DMS153 treated with DMSO at 0.1 percent for 48 hours (cell line): ENCODE results near the gene MYBPHL.

Experiments used
- DNase-seq: peaks from one replicate; lab custom pipeline; 2025; ENCODE audit not compliant: unreplicated experiment; lab: John Stamatoyannopoulos, UW

MYBPHL gene

DNA sequence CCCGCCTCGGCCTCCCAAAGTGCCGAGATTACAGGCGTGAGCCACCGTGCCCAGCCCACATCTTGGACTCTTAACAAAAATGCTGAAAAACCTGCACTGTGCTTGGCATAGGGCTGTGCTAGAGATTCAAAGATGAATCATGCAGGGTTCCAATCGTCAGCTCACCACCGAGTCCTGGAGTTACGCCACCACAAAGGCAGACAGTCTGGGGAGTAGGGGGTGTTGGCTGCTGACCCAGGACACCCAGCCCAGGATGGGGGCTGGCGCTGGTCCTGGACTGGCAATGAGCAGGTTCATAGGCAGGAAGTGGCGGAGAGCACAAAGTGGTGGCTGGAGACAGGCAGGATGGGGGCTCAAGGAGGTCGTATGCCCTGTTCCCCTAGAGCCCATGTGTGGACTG is 39.8 kb downstream of the MYBPHL start:
- DNase-seq, result no peak

DNA sequence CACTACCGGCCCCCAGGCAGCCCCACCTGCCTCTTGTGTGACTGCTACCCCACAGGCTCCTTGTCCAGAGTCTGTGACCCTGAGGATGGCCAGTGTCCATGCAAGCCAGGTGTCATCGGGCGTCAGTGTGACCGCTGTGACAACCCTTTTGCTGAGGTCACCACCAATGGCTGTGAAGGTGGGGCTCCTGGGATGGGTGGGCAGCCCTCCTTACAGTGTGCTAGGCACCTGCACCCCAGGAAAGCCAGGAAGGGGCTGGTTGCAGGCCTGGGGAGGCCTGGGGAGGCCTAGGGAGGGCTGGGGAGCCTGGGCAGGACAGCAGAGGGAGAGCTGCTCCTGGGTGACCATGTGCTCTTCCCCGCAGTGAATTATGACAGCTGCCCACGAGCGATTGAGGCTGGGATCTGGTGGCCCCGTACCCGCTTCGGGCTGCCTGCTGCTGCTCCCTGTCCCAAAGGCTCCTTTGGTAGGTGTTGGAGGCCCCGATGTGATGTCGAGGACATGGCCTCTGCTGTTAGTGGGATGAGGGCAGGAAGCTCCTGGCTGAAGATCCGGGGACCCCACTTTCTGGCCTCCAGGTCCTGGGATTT is 41.0 kb downstream of the MYBPHL start:
- no peak for DNase-seq

DNA sequence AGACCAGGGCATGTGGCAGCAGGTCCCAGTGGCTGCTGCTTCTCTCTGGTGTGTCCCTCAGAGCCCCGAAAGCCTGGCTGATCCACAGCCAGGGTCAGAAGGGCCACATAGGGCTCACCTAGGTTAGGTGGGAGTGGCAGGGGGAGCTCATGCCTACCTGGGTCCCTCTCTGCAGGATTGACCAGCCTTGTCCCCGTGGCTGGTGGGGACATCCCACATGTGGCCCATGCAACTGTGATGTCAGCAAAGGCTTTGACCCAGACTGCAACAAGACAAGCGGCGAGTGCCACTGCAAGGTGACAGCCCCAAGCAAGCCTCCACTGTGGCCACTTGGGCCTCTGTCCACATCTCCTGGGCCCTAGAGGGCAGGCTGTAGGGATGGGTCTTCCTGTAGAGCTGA is 41.8 kb downstream of the MYBPHL start:
- no peak for DNase-seq

DNA sequence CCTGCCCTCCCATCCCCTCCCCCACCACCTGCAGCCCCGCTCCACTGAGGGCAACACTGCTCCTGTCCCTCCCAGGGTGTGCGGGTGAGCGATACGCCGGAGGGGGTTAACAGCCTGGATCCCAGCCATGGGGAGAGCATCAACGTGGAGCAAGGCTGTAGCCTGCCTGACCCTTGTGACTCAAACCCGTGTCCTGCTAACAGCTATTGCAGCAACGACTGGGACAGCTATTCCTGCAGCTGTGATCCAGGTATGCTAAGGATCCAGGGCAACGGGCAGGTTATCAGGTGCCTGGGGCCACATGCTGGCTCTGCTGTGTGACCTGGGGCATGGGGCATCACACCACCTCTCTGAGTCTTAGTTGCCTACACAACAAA is 42.4 kb downstream of the MYBPHL start:
- DNase-seq, result no peak

DNA sequence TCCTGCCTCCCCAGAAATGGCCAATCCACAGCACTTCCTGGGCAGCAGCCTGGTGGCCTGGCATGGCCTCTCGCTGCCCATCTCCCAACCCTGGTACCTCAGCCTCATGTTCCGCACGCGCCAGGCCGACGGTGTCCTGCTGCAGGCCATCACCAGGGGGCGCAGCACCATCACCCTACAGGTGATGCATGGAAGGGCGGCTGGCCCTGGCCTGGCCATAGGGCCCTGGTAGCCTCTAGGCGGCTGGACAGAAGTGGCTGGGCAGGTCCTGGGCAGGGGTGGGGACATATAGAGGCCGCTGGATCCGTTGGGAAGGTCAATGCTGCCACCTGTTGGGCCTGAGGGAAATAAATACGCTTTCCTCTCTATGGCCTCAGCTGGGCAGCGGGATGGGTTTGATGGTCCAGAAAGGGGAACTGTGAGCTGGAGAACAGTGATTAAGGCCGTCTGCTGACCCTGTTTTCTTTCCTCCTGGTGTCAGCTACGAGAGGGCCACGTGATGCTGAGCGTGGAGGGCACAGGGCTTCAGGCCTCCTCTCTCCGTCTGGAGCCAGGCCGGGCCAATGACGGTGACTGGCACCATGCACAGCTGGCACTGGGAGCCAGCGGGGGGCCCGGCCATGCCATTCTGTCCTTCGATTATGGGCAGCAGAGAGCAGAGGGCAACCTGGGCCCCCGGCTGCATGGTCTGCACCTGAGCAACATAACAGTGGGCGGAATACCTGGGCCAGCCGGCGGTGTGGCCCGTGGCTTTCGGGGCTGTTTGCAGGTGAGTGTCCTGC is 43.0 kb downstream of the MYBPHL start:
- peak; percentile 94 for DNase-seq

DNA sequence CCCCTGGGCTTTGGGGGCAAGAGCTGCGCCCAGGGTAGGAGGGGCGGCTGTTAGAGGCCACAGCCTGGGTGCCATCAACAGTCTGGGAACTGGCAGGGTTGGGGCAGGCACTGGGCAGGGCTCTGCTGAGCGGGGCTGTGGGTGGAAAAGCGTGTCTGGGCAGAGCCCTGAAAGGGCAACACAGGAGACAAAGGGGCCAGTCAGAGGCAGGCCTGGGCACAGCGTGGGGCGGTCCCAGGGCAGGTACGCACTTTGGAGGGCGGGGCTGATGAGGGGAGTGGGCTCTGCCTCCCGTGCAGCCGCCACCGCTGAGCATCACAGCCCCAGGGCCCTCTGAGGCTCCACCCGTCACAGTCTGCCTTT is 43.6 kb downstream of the MYBPHL start:
- peak; percentile 94 for DNase-seq

DNA sequence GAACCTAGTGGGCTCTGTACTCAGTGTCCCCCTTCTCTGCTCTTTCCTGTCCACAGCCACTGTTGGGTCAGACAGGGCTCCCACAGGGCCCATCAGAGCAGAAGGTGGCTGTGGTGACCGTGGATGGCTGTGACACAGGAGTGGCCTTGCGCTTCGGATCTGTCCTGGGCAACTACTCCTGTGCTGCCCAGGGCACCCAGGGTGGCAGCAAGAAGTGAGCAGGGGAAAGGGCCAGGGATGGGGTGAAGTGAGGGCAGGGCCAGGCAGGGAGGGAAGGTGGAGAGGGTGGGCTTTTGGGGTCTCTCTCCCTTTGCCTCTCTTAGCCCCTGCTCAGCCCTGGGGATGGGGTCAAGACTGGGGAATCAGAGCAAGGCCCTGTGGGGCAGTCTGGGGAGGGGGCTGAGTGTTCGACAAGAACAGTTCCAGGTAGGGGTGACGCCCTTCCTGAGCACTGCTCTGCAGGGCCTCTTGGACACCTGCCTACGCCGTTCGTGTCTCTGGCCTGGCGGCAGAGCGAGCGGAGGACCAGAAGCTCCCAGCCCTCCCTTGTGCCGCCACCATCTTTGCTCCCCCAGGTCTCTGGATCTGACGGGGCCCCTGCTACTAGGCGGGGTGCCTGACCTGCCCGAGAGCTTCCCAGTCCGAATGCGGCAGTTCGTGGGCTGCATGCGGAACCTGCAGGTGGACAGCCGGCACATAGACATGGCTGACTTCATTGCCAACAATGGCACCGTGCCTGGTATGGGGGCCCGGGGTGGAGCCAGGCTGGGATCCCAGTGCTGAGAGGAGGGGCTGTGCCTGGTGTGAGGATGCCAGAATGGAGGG is 44.4 kb downstream of the MYBPHL start:
- DNase-seq, result no peak

DNA sequence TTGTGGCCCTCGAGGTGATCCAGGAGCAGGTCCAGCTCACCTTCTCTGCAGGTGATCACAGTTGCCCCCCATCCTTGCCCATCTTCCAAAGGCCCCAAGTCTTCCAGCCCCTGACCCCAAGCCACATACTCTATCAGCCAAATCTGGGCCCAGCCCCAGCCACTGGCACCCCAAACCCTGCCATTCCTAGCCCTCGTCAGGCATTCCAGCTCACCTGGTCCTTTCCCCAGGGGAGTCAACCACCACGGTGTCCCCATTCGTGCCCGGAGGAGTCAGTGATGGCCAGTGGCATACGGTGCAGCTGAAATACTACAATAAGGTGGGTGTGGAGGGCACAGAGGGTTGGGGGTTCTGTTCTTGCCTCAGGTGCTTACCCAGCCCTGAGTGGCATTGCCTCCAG is 45.2 kb downstream of the MYBPHL start:
- no peak for DNase-seq

DNA sequence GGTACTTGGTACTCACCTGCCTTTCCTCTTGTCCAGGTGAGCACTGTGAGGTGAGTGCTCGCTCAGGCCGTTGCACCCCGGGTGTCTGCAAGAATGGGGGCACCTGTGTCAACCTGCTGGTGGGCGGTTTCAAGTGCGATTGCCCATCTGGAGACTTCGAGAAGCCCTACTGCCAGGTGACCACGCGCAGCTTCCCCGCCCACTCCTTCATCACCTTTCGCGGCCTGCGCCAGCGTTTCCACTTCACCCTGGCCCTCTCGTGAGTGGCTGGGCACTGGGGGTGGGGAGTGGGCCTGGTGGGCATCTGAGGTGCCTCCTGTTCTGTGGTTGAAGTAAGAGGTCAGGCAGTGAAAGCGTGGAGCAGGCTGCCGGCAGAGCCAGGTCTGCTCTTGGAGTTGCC is 45.8 kb downstream of the MYBPHL start:
- no peak for DNase-seq

DNA sequence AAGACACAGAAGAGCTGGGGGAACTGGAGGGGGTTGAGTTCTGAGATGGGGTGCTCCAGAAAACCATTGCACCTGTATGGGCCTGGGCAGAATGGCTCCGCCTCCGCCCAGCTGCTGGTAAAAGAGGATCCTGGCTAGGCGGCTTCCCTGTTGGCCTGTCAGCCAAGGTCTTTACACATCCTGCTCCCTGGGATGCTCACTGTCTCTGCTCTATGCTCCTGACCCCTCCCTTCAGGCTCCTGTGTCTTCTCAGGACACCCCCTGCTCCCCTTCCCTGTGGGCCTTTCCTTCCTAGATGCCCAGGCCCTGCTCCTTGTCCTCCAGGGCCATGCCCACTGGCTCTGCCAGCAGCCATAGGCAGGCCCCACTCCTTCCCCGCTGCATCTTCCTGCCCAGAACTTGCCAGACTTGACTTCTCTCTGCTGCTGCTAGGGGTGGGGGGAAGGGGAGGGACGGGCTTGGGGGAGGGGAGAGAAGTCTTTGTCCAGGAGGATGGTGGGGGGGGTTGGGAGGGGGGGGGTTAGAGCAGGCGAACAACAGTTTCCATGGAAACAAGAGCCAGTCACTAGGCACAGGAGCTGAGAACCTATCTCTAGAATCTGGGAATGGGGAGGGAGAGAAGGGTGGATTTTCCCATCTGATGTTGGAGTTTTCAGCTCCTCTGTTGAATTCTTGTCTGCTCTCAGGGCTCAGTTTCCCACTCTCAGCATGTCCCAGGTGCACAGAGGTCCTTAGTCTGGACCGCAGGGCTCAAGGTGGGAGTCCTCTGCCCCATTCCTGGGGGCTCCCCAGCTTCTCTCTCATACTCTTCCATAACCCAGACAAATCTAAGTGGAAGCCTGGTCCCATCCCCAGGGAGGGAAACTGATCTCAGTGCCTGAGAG is 46.9 kb downstream of the MYBPHL start:
- DNase-seq, result no peak

DNA sequence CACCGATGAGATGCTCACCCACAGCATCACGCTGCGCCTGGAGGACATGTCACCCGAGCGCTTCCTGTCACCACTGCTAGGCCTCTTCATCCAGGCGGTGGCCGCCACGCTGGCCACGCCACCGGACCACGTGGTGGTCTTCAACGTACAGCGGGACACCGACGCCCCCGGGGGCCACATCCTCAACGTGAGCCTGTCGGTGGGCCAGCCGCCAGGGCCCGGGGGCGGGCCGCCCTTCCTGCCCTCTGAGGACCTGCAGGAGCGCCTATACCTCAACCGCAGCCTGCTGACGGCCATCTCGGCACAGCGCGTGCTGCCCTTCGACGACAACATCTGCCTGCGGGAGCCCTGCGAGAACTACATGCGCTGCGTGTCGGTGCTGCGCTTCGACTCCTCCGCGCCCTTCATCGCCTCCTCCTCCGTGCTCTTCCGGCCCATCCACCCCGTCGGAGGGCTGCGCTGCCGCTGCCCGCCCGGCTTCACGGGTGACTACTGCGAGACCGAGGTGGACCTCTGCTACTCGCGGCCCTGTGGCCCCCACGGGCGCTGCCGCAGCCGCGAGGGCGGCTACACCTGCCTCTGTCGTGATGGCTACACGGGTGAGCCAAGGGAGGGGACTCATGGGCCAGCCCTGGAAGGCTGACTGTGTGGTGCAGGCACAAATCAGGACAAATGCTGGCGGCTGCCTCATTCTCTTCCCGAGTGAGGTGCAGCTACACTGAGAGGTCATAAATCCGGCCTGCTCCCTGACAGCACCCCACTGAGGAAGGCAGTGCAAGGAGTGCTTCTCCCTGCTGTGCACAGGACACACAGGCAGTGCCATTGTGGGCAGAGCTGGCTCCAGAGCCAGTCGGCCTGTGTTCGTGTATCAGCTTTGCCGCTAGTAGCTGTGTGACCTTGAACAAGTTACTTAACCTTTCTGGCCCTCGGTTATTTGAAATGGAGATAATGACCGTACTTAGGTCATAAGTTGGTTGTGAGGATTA is 48.0 kb downstream of the MYBPHL start:
- DNase-seq, result no peak

DNA sequence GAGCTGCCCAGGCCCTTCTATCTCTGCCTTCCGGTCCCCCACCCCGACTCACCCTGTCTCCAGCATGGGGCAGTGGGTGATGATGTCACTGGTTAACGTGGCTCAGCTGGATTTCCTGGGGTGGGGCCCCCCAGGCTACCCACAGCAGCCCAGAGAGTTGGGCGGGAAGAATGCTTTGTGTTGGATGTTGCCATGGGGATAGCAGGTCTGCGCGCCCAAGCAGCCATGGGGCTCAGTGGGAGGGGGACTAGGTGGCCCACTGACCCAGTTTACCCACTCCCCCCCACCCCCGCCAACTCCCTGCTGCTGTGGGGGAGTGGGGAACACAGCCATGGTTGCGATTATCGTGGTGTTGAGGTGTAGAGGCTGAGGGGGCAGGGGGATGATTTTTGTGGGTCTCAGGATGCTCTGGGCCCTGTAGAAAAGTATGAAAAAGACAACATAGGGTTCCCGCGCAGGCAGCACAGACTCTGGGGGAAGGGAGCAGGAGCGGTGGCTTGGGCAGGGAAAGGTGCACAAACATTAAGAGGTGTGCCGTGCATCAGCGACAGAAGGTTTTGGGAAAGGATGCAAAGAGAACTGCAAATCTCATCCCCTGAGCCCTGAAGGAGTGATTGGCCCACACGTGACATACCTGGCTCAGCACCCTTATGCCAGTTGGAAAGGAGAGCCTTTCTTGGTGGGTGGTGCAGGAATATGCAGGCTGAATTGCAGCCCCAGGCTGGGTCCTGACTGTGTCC is 49.0 kb downstream of the MYBPHL start:
- no peak for DNase-seq

DNA sequence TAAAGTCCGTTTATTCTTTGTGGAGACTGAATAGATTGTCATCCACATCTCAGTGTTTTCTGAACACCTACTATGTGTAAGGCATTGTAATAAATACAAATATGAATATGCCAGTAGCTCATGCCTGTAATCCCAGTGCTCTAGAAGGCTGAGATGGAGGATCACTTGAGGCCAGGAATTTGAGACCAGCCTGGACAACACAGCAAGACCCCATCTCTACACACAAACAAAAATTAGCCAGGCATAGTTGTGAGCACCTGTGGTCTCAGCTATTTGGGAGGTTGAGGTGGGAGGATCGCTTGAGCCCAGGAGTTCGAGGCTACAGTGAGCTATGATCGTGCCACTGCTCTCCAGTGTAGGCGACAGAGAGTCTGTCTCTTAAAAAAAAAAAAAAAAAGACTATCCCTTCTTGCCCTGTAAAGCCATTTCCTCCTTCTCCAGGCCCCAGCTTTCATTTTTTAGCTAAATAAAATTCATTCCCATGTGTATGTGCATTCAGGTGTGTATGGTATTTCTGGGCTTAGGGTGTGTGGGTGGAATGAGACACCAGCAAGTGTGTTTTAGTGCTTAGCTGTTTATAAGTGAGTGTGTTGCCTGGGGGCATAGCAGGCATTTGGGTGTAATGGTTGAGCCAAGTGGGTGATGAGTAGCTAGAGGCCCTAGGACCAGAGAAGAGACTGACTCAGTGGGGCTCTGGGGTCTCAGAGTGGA is 49.7 kb downstream of the MYBPHL start:
- DNase-seq, result no peak

DNA sequence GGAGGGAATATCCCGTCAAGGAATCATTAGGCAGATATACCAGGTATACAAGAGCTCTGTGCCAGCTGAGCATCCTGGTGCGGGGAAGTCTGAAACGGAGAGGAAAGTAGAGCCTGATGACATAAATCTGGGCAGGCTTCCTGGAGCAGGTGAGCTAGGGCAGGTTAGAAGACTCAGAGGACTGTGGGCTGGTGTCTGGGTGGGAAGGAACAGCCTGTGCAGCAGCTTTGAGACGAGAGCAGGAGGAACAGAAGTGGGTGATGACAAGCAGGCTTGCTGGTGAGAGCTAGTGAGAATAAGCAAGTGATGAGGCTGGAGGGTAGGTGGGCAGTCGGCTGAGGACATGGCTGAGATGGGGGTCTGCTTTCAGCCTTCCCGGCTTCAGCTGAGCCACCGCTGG is 50.7 kb downstream of the MYBPHL start:
- no peak for DNase-seq

DNA sequence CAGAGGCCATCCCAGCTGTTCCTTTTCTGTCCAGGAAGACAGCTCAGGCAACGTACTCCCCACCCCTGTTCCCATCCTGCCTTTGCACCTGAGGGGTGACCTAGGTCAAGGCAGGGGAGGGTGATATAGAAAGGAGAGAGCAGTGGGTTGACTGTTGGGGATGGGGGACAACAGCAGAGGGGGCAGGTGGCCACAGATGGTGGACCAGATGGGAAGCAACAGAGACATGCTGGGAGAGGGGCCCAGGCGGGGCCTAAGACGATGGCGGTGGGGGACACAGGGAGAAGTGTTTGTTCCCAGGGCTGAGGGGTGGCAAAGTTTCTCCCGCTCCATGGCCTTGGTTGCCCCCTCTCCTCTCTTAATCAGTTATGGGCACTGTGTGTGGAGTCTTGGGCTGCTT is 51.1 kb downstream of the MYBPHL start:
- DNase-seq, result no peak

DNA sequence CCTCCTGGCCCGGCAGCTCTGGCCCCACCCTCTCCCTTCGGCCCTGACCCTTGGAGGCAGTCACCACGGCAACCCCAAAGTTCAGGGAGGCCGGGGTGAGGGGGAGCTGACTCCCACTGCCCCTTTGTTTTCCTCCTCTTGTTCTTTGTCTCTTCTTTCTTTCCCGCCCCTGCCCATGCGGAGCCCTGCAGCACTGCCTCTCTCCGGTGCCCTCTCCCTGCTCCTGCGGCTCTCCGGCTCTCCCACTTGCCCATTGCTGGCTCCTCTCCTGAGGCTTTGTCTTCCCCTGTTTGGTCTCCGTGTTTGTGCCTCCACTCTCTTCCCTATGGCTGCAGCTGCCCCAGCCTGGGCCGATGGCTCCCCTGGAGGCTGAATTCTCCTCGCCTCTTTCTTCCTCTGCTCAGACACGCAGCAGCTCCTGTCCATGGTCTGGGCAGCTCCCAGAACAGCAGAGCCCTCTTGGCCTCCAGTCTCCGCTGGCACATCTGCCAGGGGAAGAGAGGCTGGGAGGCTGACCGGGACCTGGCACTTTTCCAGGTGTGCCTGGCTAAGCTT is 51.6 kb downstream of the MYBPHL start:
- no peak for DNase-seq

DNA sequence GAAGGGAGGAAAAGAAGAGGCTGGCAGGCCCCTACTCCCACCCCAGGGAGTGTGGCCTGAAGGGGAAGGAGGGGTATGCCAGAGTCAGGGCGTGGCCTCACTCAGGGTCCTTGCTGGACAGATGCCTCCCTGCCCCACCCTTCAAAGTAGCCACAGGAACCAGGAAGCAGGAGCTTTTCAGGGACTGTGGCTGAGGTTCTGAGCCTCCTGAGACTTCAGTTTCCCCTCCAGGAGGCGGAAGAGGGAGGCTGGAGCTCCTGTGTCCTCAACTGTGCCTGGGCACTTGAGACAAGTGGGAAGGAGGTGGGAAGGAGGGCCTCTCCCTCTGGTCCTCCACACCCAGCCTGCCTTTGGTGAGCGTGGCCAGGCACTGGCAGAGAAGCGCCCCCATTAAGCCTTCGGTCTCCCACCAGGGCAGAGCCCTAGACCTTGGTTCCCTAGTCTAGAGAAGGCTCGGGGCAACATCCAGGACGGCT is 52.2 kb downstream of the MYBPHL start:
- DNase-seq, result no peak
